MM.1S (cell line): Measurements from ENCODE around the gene MED27.

Source experiments
- EZH2 ChIP-seq: fragments of 300-600 bp; sonication (generic); optimal IDR thresholded peaks from 2 replicates; pipeline ENCODE3; 2017; ENCODE audit warnings: low read depth, mild to moderate bottlenecking, antibody characterized with exemption, low read length, mixed read lengths
- EZH2phosphoT487 ChIP-seq: fragments of 300-600 bp; sonication (generic); IDR thresholded peaks from 2 replicates; pipeline ENCODE4 v1.6.1; 2018; ENCODE audit warnings: antibody characterized with exemption, low read length
- TF ChIP-seq, protein P1 (sequence below): fragments of 300-600 bp; sonication (generic); IDR thresholded peaks from 2 replicates; pipeline ENCODE4 v1.5.1; 2016; ENCODE audit warnings: antibody characterized with exemption, low read length, mixed read lengths

DNA sequence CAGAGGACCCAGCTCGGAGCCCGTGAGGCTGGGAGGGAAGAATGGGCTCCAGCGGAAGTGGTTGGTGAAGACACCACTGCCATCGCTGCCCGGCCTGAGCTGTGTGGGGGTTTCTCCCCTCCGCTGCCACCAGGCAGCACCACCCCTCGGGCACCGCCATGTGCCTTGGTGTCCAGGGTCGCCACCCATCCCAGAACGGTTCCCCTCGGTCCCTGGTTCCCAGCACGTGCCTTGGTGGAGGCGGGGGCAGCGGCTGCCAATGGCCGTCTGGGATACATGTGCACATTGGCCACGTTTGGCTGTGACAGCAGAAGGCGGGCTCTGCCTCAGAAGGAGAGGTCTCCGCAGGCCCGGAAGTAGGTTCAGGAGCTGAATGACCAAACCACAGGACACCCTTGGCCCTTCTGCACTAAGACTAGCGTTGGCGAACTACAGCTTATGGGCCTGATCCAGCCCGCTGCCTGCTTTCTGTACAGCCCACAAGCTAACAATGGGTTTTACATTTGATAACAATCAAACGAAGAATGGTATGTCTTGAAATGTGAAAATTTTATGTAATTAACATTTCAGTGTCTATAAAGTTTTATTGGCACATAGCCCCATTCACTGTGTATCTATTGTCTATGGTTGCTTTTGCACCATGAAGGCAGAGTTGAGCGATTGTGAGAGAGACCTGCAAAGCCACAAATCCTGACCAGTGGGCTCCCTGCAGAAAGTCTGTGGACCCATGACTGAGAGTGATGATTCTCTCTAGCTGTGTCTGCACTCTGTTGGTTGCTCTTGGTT lies 248.1 kb downstream of the MED27 start:
- TF ChIP-seq, protein P1, sequence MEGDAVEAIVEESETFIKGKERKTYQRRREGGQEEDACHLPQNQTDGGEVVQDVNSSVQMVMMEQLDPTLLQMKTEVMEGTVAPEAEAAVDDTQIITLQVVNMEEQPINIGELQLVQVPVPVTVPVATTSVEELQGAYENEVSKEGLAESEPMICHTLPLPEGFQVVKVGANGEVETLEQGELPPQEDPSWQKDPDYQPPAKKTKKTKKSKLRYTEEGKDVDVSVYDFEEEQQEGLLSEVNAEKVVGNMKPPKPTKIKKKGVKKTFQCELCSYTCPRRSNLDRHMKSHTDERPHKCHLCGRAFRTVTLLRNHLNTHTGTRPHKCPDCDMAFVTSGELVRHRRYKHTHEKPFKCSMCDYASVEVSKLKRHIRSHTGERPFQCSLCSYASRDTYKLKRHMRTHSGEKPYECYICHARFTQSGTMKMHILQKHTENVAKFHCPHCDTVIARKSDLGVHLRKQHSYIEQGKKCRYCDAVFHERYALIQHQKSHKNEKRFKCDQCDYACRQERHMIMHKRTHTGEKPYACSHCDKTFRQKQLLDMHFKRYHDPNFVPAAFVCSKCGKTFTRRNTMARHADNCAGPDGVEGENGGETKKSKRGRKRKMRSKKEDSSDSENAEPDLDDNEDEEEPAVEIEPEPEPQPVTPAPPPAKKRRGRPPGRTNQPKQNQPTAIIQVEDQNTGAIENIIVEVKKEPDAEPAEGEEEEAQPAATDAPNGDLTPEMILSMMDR, result no peak
- TF ChIP-seq EZH2 (no peak), EZH2phosphoT487 (no peak)
